SH-SY5Y (cell line): ENCODE results near the gene CAMK2D.

Experiments used
- GATA2 ChIP-seq: IDR thresholded peaks from 2 replicates; pipeline ENCODE4 v1.6.1; 2011; ENCODE audit warnings: mild to moderate bottlenecking, low read depth, low read length
- GATA3 ChIP-seq: IDR thresholded peaks from 2 replicates; pipeline ENCODE4 v1.6.1; 2011; ENCODE audit warnings: low read depth, mild to moderate bottlenecking, low read length, moderate library complexity

CAMK2D gene

GRCh38 chr4:113772319-113772718 is 10.8 kb upstream of the CAMK2D start:
- TF ChIP-seq GATA3 (no peak), GATA2 (no peak)

GRCh38 chr4:113769744-113770143 is 8.2 kb upstream of the CAMK2D start:
- no peak for TF ChIP-seq GATA2
- TF ChIP-seq GATA3 = no peak

- TF ChIP-seq GATA3 (no peak), GATA2 (no peak)
Measured at GRCh38 chr4:113768952-113769351, 7.4 kb upstream of the CAMK2D start.

- TF ChIP-seq GATA2 = no peak
- TF ChIP-seq GATA3 = no peak
Measured at GRCh38 chr4:113766882-113767281, 5.3 kb upstream of the CAMK2D start.

- peak; percentile 75 for TF ChIP-seq GATA2
- TF ChIP-seq GATA3 = peak; percentile 69
Measured at GRCh38 chr4:113764720-113765264, 3.3 kb upstream of the CAMK2D start.

- TF ChIP-seq GATA2 (no peak), GATA3 (no peak)
Measured at GRCh38 chr4:113763029-113763285, 1.4 kb upstream of the CAMK2D start.

- TF ChIP-seq GATA2 (peak; percentile 37), GATA3 (no peak)
Measured at GRCh38 chr4:113762186-113763028, 869 bp upstream of the CAMK2D start.

GRCh38 chr4:113760795-113761619 is 531 bp downstream of the CAMK2D start:
- TF ChIP-seq GATA2 (no peak), GATA3 (no peak)

- no peak for TF ChIP-seq GATA3
- TF ChIP-seq GATA2 = no peak
Measured at GRCh38 chr4:113760094-113760794, 1.3 kb downstream of the CAMK2D start.

GRCh38 chr4:113759696-113760093 is 1.8 kb downstream of the CAMK2D start:
- TF ChIP-seq GATA3 = no peak
- TF ChIP-seq GATA2 = no peak

GRCh38 chr4:113758372-113758771 is 3.2 kb downstream of the CAMK2D start:
- TF ChIP-seq GATA3 = no peak
- no peak for TF ChIP-seq GATA2

- TF ChIP-seq GATA2 (no peak), GATA3 (no peak)
Measured at GRCh38 chr4:113757486-113757885, 4.1 kb downstream of the CAMK2D start.

GRCh38 chr4:113756005-113756410 is 5.5 kb downstream of the CAMK2D start:
- no peak for TF ChIP-seq GATA2
- no peak for TF ChIP-seq GATA3

- TF ChIP-seq GATA2 (no peak), GATA3 (no peak)
Measured at GRCh38 chr4:113750734-113751133, 10.8 kb downstream of the CAMK2D start.
